Measurements from ENCODE around the gene PCDHGC3.

GRCh38 chr5:141510160-141510559, 34.4 kb downstream of the PCDHGC3 start:
- TF ChIP-seq SNRNP70 (IDR thresholded peaks at IDR 0.05; ENCODE audit: low read depth, low read length), result no peak
- no peak for TF ChIP-seq FOXM1 (CRISPR knock-in tag; IDR thresholded peaks at IDR 0.05)
- TF ChIP-seq, protein P1, sequence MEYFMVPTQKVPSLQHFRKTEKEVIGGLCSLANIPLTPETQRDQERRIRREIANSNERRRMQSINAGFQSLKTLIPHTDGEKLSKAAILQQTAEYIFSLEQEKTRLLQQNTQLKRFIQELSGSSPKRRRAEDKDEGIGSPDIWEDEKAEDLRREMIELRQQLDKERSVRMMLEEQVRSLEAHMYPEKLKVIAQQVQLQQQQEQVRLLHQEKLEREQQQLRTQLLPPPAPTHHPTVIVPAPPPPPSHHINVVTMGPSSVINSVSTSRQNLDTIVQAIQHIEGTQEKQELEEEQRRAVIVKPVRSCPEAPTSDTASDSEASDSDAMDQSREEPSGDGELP (IDR thresholded peaks at IDR 0.05; ENCODE audit: borderline replicate concordance, low read depth), result no peak
- TF ChIP-seq, protein P2, sequence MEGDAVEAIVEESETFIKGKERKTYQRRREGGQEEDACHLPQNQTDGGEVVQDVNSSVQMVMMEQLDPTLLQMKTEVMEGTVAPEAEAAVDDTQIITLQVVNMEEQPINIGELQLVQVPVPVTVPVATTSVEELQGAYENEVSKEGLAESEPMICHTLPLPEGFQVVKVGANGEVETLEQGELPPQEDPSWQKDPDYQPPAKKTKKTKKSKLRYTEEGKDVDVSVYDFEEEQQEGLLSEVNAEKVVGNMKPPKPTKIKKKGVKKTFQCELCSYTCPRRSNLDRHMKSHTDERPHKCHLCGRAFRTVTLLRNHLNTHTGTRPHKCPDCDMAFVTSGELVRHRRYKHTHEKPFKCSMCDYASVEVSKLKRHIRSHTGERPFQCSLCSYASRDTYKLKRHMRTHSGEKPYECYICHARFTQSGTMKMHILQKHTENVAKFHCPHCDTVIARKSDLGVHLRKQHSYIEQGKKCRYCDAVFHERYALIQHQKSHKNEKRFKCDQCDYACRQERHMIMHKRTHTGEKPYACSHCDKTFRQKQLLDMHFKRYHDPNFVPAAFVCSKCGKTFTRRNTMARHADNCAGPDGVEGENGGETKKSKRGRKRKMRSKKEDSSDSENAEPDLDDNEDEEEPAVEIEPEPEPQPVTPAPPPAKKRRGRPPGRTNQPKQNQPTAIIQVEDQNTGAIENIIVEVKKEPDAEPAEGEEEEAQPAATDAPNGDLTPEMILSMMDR (CRISPR knock-in tag; IDR thresholded peaks at IDR 0.05), result no peak
- no peak for TF ChIP-seq RBAK (CRISPR knock-in tag; IDR thresholded peaks at IDR 0.05)
- TF ChIP-seq, protein P3, sequence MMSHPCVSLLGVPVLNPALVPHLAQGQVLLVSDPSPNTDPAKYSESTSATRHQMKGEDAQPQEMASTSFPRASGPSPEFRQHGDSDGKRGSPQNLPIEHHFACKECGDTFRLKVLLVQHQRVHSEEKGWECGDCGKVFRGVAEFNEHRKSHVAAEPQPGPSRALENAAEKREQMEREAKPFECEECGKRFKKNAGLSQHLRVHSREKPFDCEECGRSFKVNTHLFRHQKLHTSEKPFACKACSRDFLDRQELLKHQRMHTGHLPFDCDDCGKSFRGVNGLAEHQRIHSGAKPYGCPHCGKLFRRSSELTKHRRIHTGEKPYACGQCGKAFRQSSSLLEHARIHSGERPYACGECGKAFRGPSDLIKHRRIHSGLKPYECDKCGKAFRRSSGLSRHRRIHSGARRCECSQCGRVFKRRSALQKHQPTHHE (CRISPR knock-in tag; IDR thresholded peaks at IDR 0.05; ENCODE audit: borderline replicate concordance), result no peak
- TF ChIP-seq SIN3A (IDR thresholded peaks at IDR 0.05; ENCODE audit: borderline replicate concordance, low read depth, low read length), result no peak
- no peak for TF ChIP-seq GTF3A (CRISPR knock-in tag; conservative IDR thresholded peaks at IDR 0.05)
